ENCODE results near the gene ZDHHC4. TPM values are rescaled to one million over a fixed set of nuclear protein-coding genes. Genes with fewer than 3 reads are reported as not detected.

Gene ZDHHC4
- total RNA-seq, 4 donors from 2014 or later = 29.6 to 52.0 (median 44.8) TPM

GRCh38 chr7:6563936-6564770 lies 13.1 kb upstream of the ZDHHC4 start:
- no peaks in the 10 kb centered on the region for H3K27me3 ChIP-seq
- H3K4me1 ChIP-seq = no peaks in the 10 kb centered on the region
- no peak overlapping the region for H3K27ac ChIP-seq
- no peak overlapping the region for H3K4me3 ChIP-seq
- no peaks in the 10 kb centered on the region for H3K9me3 ChIP-seq
- no peaks in the 10 kb centered on the region for H3K36me3 ChIP-seq
- DNase-seq = no peak
- TF ChIP-seq CTCF (IDR thresholded peaks at IDR 0.05) (no peak), POLR2A (IDR thresholded peaks at IDR 0.05) (no peak)

- H3K27ac ChIP-seq = no peak overlapping the region
- H3K36me3 ChIP-seq = no peaks in the 10 kb centered on the region
- H3K9me3 ChIP-seq = no peaks in the 10 kb centered on the region
- no peak for TF ChIP-seq CTCF (IDR thresholded peaks at IDR 0.05)
- no peak for TF ChIP-seq POLR2A (IDR thresholded peaks at IDR 0.05)
- no peaks in the 10 kb centered on the region for H3K27me3 ChIP-seq
- H3K4me1 ChIP-seq = no peaks in the 10 kb centered on the region
- no peak overlapping the region for H3K4me3 ChIP-seq
- no peak for DNase-seq
Observed at GRCh38 chr7:6565655-6566054, 11.6 kb upstream of the ZDHHC4 start.

GRCh38 chr7:6567886-6568285 lies 9.4 kb upstream of the ZDHHC4 start:
- no peak overlapping the region for H3K27ac ChIP-seq
- no peaks in the 10 kb centered on the region for H3K9me3 ChIP-seq
- no peak for TF ChIP-seq POLR2A (IDR thresholded peaks at IDR 0.05)
- no peak for TF ChIP-seq CTCF (IDR thresholded peaks at IDR 0.05)
- no peaks in the 10 kb centered on the region for H3K4me1 ChIP-seq
- DNase-seq = no peak
- no peaks in the 10 kb centered on the region for H3K36me3 ChIP-seq
- no peak overlapping the region for H3K4me3 ChIP-seq
- H3K27me3 ChIP-seq = no peaks in the 10 kb centered on the region

DNA sequence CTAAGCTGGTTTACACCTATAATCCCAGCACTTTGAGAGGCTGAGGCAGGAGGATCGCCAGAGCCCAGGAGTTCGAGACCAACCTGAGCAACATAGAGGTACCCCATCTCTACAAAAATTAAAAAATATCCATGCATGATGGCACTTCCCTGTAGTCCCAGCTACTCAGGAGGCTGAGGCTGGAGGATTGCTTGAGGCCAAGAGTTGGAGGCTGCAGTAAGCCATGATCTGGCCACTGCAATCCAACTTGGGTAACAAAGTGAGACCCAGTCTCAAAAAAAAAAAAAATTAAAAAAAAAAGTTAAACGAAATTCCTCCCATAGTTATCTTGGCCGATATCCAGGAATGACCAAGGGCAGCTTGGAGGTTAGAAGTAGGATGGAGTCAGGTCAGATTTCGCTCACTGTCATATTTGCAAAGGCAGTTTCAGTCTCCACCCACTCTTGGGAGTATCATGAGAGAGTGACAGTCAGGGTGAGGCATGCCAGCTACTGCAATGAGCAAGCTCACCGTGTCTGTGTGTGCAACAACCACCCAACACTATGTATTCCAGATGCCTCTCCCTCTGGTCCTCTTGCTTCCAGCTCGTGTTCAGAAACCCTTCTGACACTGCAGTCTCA lies 6.0 kb upstream of the ZDHHC4 start:
- no peak for TF ChIP-seq CTCF (IDR thresholded peaks at IDR 0.05)
- no peak for TF ChIP-seq POLR2A (IDR thresholded peaks at IDR 0.05)
- no peaks in the 10 kb centered on the region for H3K4me1 ChIP-seq
- no peak overlapping the region for H3K27ac ChIP-seq
- H3K9me3 ChIP-seq = no peaks in the 10 kb centered on the region
- H3K36me3 ChIP-seq = no peaks in the 10 kb centered on the region
- H3K4me3 ChIP-seq = no peak overlapping the region
- H3K27me3 ChIP-seq = no peaks in the 10 kb centered on the region
- DNase-seq = no peak

DNA sequence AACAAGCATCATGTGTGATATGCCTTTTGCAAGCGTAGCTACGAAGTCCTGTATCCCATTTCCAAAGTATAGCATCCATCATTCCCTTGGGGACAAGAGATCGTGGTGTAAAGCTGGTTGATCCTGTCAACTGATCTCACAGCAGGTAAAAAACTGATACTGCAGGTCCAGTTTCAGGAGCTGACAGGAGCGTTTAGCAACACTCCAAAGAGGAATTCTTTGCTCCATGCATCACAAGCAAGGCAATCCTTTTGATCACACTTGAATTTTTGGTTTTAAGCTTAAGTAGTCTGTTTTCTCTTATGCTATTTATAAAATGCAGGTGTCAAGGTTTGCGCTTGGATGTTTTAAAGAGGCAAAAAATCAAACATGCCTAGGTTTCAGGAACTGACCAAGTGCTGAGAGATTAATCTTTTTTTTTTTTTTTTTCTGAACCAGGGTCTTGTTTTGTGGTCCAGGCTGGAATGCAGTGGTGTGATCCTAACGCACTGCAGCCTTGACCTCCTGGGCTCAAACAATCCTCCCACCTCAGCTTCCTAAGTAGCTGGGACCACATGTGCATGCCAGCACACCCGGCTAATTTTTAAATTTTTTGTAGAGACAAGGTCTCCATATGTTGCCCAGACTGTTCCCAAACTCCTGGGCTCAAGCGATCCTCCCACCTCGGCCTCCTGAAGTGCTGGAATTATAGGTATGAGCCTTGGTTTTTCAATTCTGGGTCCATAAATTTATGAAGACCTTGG lies 1.8 kb upstream of the ZDHHC4 start:
- H3K4me3 ChIP-seq = no peak overlapping the region
- H3K27me3 ChIP-seq = no peaks in the 10 kb centered on the region
- H3K9me3 ChIP-seq = no peaks in the 10 kb centered on the region
- DNase-seq = no peak
- H3K36me3 ChIP-seq = peaks cover 0 to 7% (median 0%) of the 10 kb centered on the region in 3 donors
- H3K4me1 ChIP-seq = peaks cover 0 to 6% (median 0%) of the 10 kb centered on the region in 4 donors
- H3K27ac ChIP-seq = no peak overlapping the region
- TF ChIP-seq POLR2A (IDR thresholded peaks at IDR 0.05) (no peak), CTCF (IDR thresholded peaks at IDR 0.05) (no peak)

All from Peyer's patch (tissue), 4 donors.